Neural cell (in vitro differentiated cells): Measurements from ENCODE around the gene GSX2.

Experiments
- CTCF ChIP-seq: fragments of 450-650 bp; IDR thresholded peaks from 2 replicates; pipeline ENCODE4 v1.5.1; 2014; ENCODE audit warnings: antibody characterized with exemption, mild to moderate bottlenecking, moderate library complexity; ENCODE audit not compliant: poor library complexity, severe bottlenecking
- EP300 ChIP-seq: fragments of 450-650 bp; conservative IDR thresholded peaks from 2 replicates; pipeline ENCODE4 v1.6.1; 2014; ENCODE audit warnings: antibody characterized with exemption, mild to moderate bottlenecking, moderate library complexity; ENCODE audit not compliant: poor library complexity, severe bottlenecking
- EZH2 ChIP-seq: fragments of 200-600, 300-800 bp; shearing (Covaris generic), sonication (generic); IDR thresholded peaks from 2 replicates; pipeline ENCODE4 v1.6.1; 2014; ENCODE audit warnings: antibody characterized with exemption, low read length, borderline replicate concordance, mild to moderate bottlenecking; ENCODE audit not compliant: insufficient read depth, poor library complexity, severe bottlenecking
- MXI1 ChIP-seq: fragments of 450-650 bp; conservative IDR thresholded peaks from 2 replicates; pipeline ENCODE4 v1.6.1; 2014; ENCODE audit warnings: antibody characterized with exemption, mild to moderate bottlenecking; ENCODE audit not compliant: poor library complexity, severe bottlenecking
- POLR2AphosphoS5 ChIP-seq: IDR thresholded peaks from 2 replicates; pipeline ENCODE4 v1.6.1; 2012
- REST ChIP-seq: IDR thresholded peaks from 2 replicates; pipeline ENCODE4 v1.6.1; 2012; ENCODE audit warnings: borderline replicate concordance
- SMC3 ChIP-seq: fragments of 450-650 bp; conservative IDR thresholded peaks from 2 replicates; pipeline ENCODE4 v1.6.1; 2014; ENCODE audit warnings: antibody characterized with exemption, mild to moderate bottlenecking, moderate library complexity; ENCODE audit not compliant: poor library complexity
- TAF1 ChIP-seq: IDR thresholded peaks from 2 replicates; pipeline ENCODE4 v1.6.1; 2012; ENCODE audit warnings: low read depth

GRCh38 chr4:54118850-54119589 is 19.1 kb downstream of the GSX2 start:
- no peak for TF ChIP-seq SMC3
- TF ChIP-seq REST, result no peak
- no peak for TF ChIP-seq CTCF
- no peak for TF ChIP-seq POLR2AphosphoS5
- no peak for TF ChIP-seq EP300
- TF ChIP-seq MXI1, result no peak
- TF ChIP-seq TAF1, result no peak
- no peak for TF ChIP-seq EZH2
